Caco-2 (cell line): ENCODE data around the gene KLHL33. TPM values are rescaled to one million over a fixed set of nuclear protein-coding genes. Genes with fewer than 3 reads are reported as not detected.
A peak's percentile ranks its signal among the peaks of the same experiment; 100 is the strongest.

Experiments used
- Bru-seq: library from RNA; stranded (reverse); fragments of 400-500 nt; gene quantifications from one replicate; lab custom pipeline; 2021; lab: Mats Ljungman, UMichigan
- BruChase-seq, 2 experiments: library from RNA; stranded (reverse); fragments of 400-500 nt; gene quantifications; one replicate each; lab custom pipeline; 2021; lab: Mats Ljungman, UMichigan
- BruUV-seq: library from RNA; stranded (reverse); fragments of 400-500 nt; replicated peaks from 2 replicates; lab custom pipeline; 2021; lab: Mats Ljungman, UMichigan
- CTCF ChIA-PET: fragments of 300-600 bp; sonication (Branson Sonifier 250); formaldehyde crosslinking; loops from one replicate; lab custom pipeline; 2022; ENCODE audit warnings: antibody characterized with exemption; lab: Charles Lee
- POLR2A ChIA-PET: fragments of 300-600 bp; sonication (Branson Sonifier 250); formaldehyde crosslinking; loops from one replicate; lab custom pipeline; 2022; ENCODE audit warnings: antibody characterized with exemption; lab: Charles Lee
- DNase-seq, 2 experiments: peaks; one replicate each; pipeline versions ENCODE4 v3.0.0 to v3.0.0-alpha.2; 2020 to 2022
- H3K27me3 ChIP-seq: replicated peaks from 2 replicates; pipeline ENCODE4 v1.6.0; 2011; ENCODE audit warnings: low read length; ENCODE audit not compliant: control insufficient read depth, insufficient read depth
- H3K36me3 ChIP-seq: 2 replicates; pipeline ENCODE4 v1.5.1; 2011; ENCODE audit warnings: low read length; ENCODE audit not compliant: control insufficient read depth, insufficient read depth
- H3K4me1 ChIP-seq: fragments of 250-450 bp; sonication (Bioruptor Pico); 2 replicates; pipeline ENCODE4 v1.5.1; 2020; ENCODE audit warnings: mild to moderate bottlenecking
- H3K4me3 ChIP-seq: 2 replicates; pipeline ENCODE4 v1.5.1; 2011; ENCODE audit warnings: low read depth, mild to moderate bottlenecking, control low read depth, low read length
- H3K9me3 ChIP-seq: fragments of 250-450 bp; sonication (Bioruptor Pico); 2 replicates; pipeline ENCODE4 v1.5.1; 2020; ENCODE audit warnings: mild to moderate bottlenecking, moderate library complexity
- H3K27ac Mint-ChIP-seq: one replicate; pipeline ENCODE4 v1.8.0; 2022; ENCODE audit warnings: mixed read lengths; ENCODE audit not compliant: unreplicated experiment
- H3K27me3 Mint-ChIP-seq: one replicate; pipeline ENCODE4 v1.8.0; 2022; ENCODE audit warnings: mixed read lengths; ENCODE audit not compliant: insufficient read depth, unreplicated experiment
- H3K36me3 Mint-ChIP-seq: one replicate; pipeline ENCODE4 v1.8.0; 2022; ENCODE audit warnings: mild to moderate bottlenecking, mixed read lengths; ENCODE audit not compliant: insufficient read depth, unreplicated experiment
- H3K4me1 Mint-ChIP-seq: one replicate; pipeline ENCODE4 v1.8.0; 2022; ENCODE audit warnings: low read depth, mixed read lengths; ENCODE audit not compliant: unreplicated experiment
- H3K4me3 Mint-ChIP-seq: one replicate; pipeline ENCODE4 v1.8.0; 2022; ENCODE audit warnings: mild to moderate bottlenecking, moderate library complexity, mixed read lengths; ENCODE audit not compliant: unreplicated experiment
- H3K9me3 Mint-ChIP-seq: one replicate; pipeline ENCODE4 v1.8.0; 2022; ENCODE audit warnings: mixed read lengths; ENCODE audit not compliant: unreplicated experiment
- intact Hi-C: fragments of 100-400 bp; cut with micrococcal nuclease; formaldehyde crosslinking; loops from one replicate; pipeline ENCODE4 v1.10.0; 2022; ENCODE audit not compliant: unreplicated experiment
- long read RNA-seq: library from polyadenylated mRNA; stranded (forward); transcript quantifications from one replicate; pipeline ENCODE4 v2.0.0, GENCODE V29; 2022
- total RNA-seq: library from RNA; stranded (reverse); gene quantifications from 2 replicates; pipeline ENCODE4 v1.2.3, GENCODE V29; 2022
- TF ChIP-seq, protein P1 (sequence below), 2 experiments: fragments of 200-600 bp in 1 of 2; IDR thresholded peaks; 1 replicate in 1 of 2; 2 replicates in 1 of 2; pipeline versions ENCODE4 v1.5.1 to v1.8.0; 2011 to 2022; ENCODE audit warnings: antibody characterized with exemption in 1 of 2, control low read depth in 1 of 2, inconsistent platforms in 1 of 2, low read depth in 1 of 2, low read length in 1 of 2, mild to moderate bottlenecking in 1 of 2, moderate library complexity in 1 of 2; ENCODE audit not compliant: insufficient read depth in 1 of 2, severe bottlenecking in 1 of 2, unreplicated experiment in 1 of 2

The KLHL33 gene, protein sequence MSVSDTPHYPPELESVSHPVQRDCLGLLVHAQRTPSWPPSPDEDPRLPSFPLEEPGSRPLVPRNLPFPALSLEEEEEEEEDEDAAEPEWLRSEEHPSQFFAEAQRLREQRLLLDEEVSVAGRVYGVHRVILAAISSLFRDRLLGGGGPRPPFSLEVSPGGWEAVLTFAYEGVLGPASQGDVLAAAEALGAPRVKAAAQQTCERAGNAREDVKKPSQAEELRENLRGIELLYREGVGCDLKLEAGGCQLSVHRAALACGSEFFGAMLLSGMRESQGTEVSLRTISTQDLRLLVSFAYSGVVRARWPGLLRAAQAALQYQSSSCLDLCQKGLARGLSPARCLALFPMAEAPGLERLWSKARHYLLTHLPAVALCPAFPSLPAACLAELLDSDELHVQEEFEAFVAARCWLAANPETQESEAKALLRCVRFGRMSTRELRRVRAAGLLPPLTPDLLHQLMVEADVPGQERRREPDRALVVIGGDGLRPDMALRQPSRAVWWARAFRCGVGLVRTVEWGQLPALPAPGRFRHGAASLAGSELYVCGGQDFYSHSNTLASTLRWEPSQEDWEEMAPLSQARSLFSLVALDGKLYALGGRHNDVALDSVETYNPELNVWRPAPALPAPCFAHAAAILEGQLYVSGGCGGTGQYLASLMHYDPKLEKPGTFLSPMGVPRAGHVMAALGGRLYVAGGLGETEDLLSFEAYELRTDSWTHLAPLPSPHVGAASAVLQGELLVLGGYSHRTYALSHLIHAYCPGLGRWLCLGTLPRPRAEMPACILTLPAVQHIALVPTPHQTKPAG
- total RNA-seq = not detected in 2 replicates
- percentile 17 among the genes with signal in this experiment for Bru-seq, nascent RNA
- percentile 16 among the genes with signal in this experiment for BruChase-seq, experiment 1, labeled RNA remaining after a 2-hour chase
- percentile 19 among the genes with signal in this experiment for BruChase-seq, experiment 2, labeled RNA remaining after a 6-hour chase
- long read RNA-seq = 0 reads

DNA sequence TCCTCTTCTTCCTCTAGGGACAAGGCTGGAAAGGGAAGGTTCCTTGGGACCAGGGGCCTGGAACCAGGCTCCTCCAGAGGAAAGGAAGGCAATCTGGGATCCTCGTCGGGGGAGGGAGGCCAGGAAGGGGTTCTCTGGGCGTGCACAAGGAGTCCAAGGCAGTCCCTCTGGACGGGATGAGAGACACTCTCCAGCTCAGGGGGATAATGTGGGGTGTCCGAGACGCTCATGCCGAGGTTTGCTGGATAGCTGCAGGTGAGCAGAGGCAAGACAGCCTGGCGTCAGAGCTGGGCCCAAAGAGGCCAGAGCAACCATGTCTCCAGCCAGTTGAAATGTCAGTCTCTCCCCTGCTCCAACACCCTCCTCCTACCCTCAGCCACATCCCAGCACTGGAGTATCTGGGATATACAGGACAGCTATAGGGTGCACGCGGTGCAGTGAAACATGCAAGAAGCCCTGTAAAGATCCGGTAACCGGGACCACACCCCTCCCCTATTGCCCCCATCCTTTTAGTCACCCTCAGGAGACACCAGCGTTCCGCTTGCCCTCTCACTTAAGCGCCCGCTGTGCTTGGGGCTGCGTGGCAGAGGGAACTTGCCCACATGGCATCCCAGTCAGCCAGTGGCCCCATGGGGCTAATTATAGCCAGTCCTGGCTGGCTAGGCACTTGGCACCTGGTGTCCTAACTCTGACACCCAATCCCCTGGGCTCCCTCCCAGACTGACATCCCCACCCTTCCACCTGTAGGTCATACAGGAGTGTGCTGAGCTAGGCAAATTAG is at the start of gene KLHL33:
Gene KLHL33 (minus strand): TSS at position 585 of the 781 bp plus-strand sequence. CDS start 355 bp downstream, at position 230.
- CTCF ChIA-PET = no interaction called here

DNA sequence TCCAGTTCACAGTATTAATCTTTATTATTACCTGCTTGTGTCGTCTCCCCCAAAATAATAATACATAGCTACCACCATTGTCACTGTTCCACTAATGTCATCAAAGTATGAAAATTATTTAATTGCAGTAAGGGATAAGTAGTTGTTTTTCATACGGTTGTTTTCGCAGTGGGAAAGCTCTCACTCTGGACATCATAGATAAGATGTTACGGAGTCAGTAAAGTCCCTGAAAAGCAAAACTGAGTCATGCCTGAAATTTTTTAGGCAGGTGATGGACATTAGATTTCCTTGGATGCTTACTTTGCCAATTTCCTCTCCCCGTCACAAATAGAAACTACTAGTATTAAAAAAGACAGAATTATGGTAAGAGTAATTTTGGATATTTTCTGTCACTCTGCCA is 46.4 kb upstream of the KLHL33 start:
- H3K9me3 ChIP-seq = no peaks in the 10 kb centered on the region
- Mint-ChIP-seq H3K27ac (no peak overlapping the region), H3K36me3 (peaks cover 10% of the 10 kb centered on the region), H3K9me3 (no peaks in the 10 kb centered on the region), H3K27me3 (no peaks in the 10 kb centered on the region), H3K4me3 (no peak overlapping the region), H3K4me1 (peaks cover 17% of the 10 kb centered on the region)
- intact Hi-C loops = no loop called here
- TF ChIP-seq, protein P1, sequence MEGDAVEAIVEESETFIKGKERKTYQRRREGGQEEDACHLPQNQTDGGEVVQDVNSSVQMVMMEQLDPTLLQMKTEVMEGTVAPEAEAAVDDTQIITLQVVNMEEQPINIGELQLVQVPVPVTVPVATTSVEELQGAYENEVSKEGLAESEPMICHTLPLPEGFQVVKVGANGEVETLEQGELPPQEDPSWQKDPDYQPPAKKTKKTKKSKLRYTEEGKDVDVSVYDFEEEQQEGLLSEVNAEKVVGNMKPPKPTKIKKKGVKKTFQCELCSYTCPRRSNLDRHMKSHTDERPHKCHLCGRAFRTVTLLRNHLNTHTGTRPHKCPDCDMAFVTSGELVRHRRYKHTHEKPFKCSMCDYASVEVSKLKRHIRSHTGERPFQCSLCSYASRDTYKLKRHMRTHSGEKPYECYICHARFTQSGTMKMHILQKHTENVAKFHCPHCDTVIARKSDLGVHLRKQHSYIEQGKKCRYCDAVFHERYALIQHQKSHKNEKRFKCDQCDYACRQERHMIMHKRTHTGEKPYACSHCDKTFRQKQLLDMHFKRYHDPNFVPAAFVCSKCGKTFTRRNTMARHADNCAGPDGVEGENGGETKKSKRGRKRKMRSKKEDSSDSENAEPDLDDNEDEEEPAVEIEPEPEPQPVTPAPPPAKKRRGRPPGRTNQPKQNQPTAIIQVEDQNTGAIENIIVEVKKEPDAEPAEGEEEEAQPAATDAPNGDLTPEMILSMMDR (IDR thresholded peaks at IDR 0.05; ENCODE audit: insufficient read depth in 1 of 2, low read depth in 1 of 2, low read length in 1 of 2, severe bottlenecking in 1 of 2, unreplicated experiment in 1 of 2) = no peak
- DNase-seq = no peak
- ChIA-PET POLR2A (interaction anchor here (0.6 kb wide), 1 partner anchor 34 kb away, joined by 3 read pairs; no protein-coding TSS in a partner anchor), CTCF (no interaction called here)
- no peaks in the 10 kb centered on the region for H3K27me3 ChIP-seq
- H3K36me3 ChIP-seq = no peaks in the 10 kb centered on the region
- H3K4me3 ChIP-seq = no peak overlapping the region
- H3K4me1 ChIP-seq = peaks cover 11% of the 10 kb centered on the region; the same call in 1 of the 2 replicates
- BruUV-seq = no TSS peak

More for the DNA sequence above, at the start of gene KLHL33:
- no peaks in the 10 kb centered on the region for H3K27me3 ChIP-seq
- intact Hi-C loops = no loop called here
- Mint-ChIP-seq H3K4me1 (no peaks in the 10 kb centered on the region), H3K27ac (no peak within 1 kb of the TSS), H3K4me3 (no peak within 1 kb of the TSS), H3K27me3 (no peaks in the 10 kb centered on the region), H3K9me3 (no peaks in the 10 kb centered on the region), H3K36me3 (peaks cover 5% of the 10 kb centered on the region)
- POLR2A ChIA-PET = no interaction called here
- no peaks in the 10 kb centered on the region for H3K9me3 ChIP-seq
- DNase-seq = no peak
- H3K4me1 ChIP-seq = no peaks in the 10 kb centered on the region
- no peak within 1 kb of the TSS for H3K4me3 ChIP-seq
- no peaks in the 10 kb centered on the region for H3K36me3 ChIP-seq
- BruUV-seq = no TSS peak
- TF ChIP-seq, protein P1 (IDR thresholded peaks at IDR 0.05; ENCODE audit: insufficient read depth in 1 of 2, low read depth in 1 of 2, low read length in 1 of 2, severe bottlenecking in 1 of 2, unreplicated experiment in 1 of 2) = no peak
